Measurements from ENCODE around the gene ILKAP. TPM values are rescaled to one million over a fixed set of nuclear protein-coding genes. Genes with fewer than 3 reads are reported as not detected.

ILKAP gene
- total RNA-seq, 4 donors from 2014 or later = 27.2 to 48.0 (median 37.2) TPM

- TF ChIP-seq CTCF (IDR thresholded peaks at IDR 0.05; ENCODE audit: low read depth) = no peak
Observed at GRCh38 chr2:238122287-238123217, 80.9 kb downstream of the ILKAP start.

DNA sequence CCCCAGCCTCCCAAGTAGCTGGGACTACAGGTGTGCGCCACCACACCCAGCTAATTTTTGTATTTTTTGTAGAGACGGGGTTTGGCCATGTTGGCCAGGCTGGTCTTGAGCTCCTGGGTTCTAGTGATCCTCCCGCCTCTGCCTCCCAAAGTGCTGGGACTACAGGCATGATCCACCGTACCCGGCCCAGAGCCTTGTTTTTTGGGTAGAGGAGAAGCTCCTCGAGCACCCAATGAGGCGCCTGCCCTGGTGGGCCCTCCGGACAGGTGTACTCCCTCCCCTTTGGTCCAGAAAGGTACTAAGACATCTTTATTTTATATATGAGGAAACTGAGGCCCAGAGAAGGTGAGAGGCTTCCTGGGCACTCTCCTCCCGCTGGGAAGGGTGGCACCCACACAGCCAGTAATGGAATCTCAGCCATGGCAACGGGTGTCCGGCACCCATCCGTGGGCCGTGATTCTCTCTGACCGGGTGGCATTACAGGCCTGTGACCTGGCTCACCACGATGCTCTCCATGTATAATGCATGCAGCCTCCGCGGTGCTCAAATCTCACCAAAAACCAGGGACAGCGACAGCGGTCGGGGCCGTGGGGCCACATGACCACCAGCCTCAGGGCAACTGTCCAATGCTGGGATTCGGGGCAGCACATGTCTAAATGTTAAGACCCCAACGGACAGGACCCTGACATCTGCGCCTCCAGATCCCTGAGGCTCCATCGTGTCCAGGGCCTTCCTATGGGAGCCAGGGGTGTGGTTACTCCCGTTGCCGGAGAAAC lies 81.8 kb downstream of the ILKAP start:
- no peak for TF ChIP-seq CTCF (IDR thresholded peaks at IDR 0.05; ENCODE audit: low read depth)

DNA sequence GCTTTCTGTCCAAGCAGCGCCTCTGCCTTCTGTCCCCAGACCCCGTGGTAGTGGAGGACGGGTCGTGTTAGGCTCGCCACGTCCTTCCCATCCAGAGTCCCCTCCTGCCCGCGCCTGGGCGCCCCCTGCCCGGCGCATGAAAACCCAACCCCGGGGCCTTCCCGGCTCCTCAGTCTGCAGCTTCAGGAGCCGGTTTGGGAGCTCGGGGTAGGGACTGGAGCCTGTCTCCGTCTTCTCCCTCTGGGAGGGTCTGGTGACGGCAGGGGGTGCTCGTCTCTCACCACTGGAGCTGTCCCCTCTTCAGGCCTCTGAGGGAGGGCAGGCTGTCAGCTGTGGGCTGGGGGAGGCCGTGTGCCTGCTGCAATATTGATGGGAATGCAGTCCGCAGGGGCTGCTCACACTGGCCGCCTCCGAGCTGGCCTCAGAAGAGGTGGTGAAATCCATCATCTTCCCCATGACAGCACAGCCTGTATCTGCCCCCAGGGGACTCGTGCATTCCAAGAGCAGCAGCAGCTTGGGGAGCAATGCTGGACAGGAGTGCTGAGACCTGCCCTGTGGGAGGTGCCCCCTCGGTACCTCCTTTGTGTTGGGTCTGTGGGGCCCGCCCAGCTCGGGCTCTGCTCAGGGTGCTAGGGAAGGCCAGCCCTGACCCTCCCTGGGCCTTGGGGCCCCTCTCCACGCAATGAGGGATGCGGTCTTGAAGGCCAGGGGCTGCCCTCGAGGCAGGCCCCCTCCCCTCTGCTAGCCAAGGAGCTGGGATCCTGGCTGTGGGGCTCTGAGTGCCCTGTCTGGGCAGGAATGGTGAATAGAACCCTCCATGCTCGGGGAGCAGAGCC lies 82.8 kb downstream of the ILKAP start:
- TF ChIP-seq CTCF (IDR thresholded peaks at IDR 0.05; ENCODE audit: low read depth) = no peak

Other genes with a start within 250 kb of the ILKAP start
- 10 to 100 TPM; 38.8 to 61.5 (median 45.1) TPM for gene UBE2F, start 236.7 kb downstream of the ILKAP start, total RNA-seq
- 10 to 100 TPM in 2 of 4 donors, 1 to 10 TPM in 2; 8.5 to 16.0 (median 11.2) TPM for gene SCLY, start 142.7 kb downstream of the ILKAP start, total RNA-seq
- under 1 TPM in 2 of 4 donors, not detected in 2; 0.22 to 0.68 TPM for gene ESPNL, start 103.4 kb downstream of the ILKAP start, total RNA-seq
- 1 to 10 TPM in 1 of 4 donors, under 1 TPM in 3; 0.65 to 1.9 (median 0.78) TPM for gene KLHL30, start 65.0 kb downstream of the ILKAP start, total RNA-seq
- under 1 TPM in 1 of 4 donors, not detected in 3; 0.85 TPM for gene ERFE, start 44.7 kb downstream of the ILKAP start, total RNA-seq
- 1 to 10 TPM; 2.4 to 7.3 (median 5.3) TPM for gene HES6, start 36.3 kb upstream of the ILKAP start, total RNA-seq
- gene PER2, start 84.9 kb upstream of the ILKAP start, total RNA-seq = 10 to 100 TPM in 1 of 4 donors, 1 to 10 TPM in 3; 2.9 to 17.9 (median 6.4) TPM
- gene TRAF3IP1, start 116.8 kb upstream of the ILKAP start, total RNA-seq = 10 to 100 TPM in 3 of 4 donors, 1 to 10 TPM in 1; 8.0 to 25.8 (median 12.2) TPM
- gene ASB1, start 223.2 kb upstream of the ILKAP start, total RNA-seq = 10 to 100 TPM in 3 of 4 donors, 1 to 10 TPM in 1; 7.3 to 19.4 (median 17.2) TPM